Activated effector memory CD4-positive, alpha-beta T cell treated with Interleukin-2 at 50 U/mL for 16 hours (primary cell): ENCODE results near the gene KIF26A.

Source experiments
- DNase-seq: peaks from one replicate; pipeline ENCODE4 v3.0.0-alpha.2; 2020

Gene KIF26A

GRCh38 chr14:104181761-104182530 is 43.6 kb downstream of the KIF26A start:
- DNase-seq = no peak

GRCh38 chr14:104182857-104183425 is 44.6 kb downstream of the KIF26A start:
- no peak for DNase-seq

GRCh38 chr14:104183796-104184195 is 45.4 kb downstream of the KIF26A start:
- no peak for DNase-seq

GRCh38 chr14:104184506-104184905 is 46.1 kb downstream of the KIF26A start:
- DNase-seq = no peak

- DNase-seq = no peak
These were observed 46.6 kb downstream of the KIF26A start for GRCh38 chr14:104184911-104185499.

- no peak for DNase-seq
These were observed 47.6 kb downstream of the KIF26A start for GRCh38 chr14:104185916-104186495.

GRCh38 chr14:104186575-104186974 is 48.2 kb downstream of the KIF26A start:
- DNase-seq = no peak

- DNase-seq = no peak
These were observed 48.9 kb downstream of the KIF26A start for GRCh38 chr14:104187121-104187889.

- DNase-seq = no peak
These were observed 49.7 kb downstream of the KIF26A start for GRCh38 chr14:104187931-104188726.

- DNase-seq = no peak
These were observed 50.5 kb downstream of the KIF26A start for GRCh38 chr14:104188727-104189400.

- DNase-seq = no peak
These were observed 51.4 kb downstream of the KIF26A start for GRCh38 chr14:104189629-104190335.

- DNase-seq = no peak
These were observed 52.1 kb downstream of the KIF26A start for GRCh38 chr14:104190396-104191000.

GRCh38 chr14:104191409-104191997 is 53.1 kb downstream of the KIF26A start:
- no peak for DNase-seq

- DNase-seq = no peak
These were observed 53.9 kb downstream of the KIF26A start for GRCh38 chr14:104192146-104192882.

GRCh38 chr14:104192883-104193245 is 54.5 kb downstream of the KIF26A start:
- no peak for DNase-seq

GRCh38 chr14:104194016-104194415 is 55.6 kb downstream of the KIF26A start:
- no peak for DNase-seq

GRCh38 chr14:104194716-104195115 is 56.3 kb downstream of the KIF26A start:
- no peak for DNase-seq

GRCh38 chr14:104195361-104195760 is 57.0 kb downstream of the KIF26A start:
- DNase-seq = no peak

- no peak for DNase-seq
These were observed 57.5 kb downstream of the KIF26A start for GRCh38 chr14:104195878-104196277.
